Skin epidermis (tissue), 12 donors: Measurements from ENCODE around the gene OTUD4.
"Not testable (repeated sequence)": the region's sequence is repeated elsewhere in the genome, so short reads cannot be mapped to it uniquely, and the experiment has no call there.

ENCODE experiments used
- H3K27ac ChIP-seq, 21 experiments: fragments of 200-600 bp; sonication (generic) in 11 of 21; one replicate each; pipeline ENCODE4 v1.5.0; 2020; ENCODE audit warnings: mild to moderate bottlenecking in 3 of 21, inconsistent platforms in 2 of 21, moderate library complexity in 2 of 21
- H3K4me3 ChIP-seq, 7 experiments: fragments of 200-600 bp; sonication (generic) in 2 of 7; one replicate each; pipeline ENCODE4 v1.5.0; 2020; ENCODE audit warnings: inconsistent platforms in 2 of 7, mild to moderate bottlenecking in 2 of 7, moderate library complexity in 1 of 7

The OTUD4 gene

GRCh38 chr4:145179861-145180297, 510 bp downstream of the OTUD4 start:
- Histone ChIP-seq H3K27ac (peak overlapping the region; percentile 78 to 99 (median 97)), H3K4me3 (peak overlapping the region; percentile 62 to 97 (median 79))

- Histone ChIP-seq H3K4me3 (peak overlapping the region; percentile 62 to 97 (median 79)), H3K27ac (peak overlapping the region; percentile 78 to 99 (median 97))
Measured at GRCh38 chr4:145179281-145179860, 1.0 kb downstream of the OTUD4 start.

GRCh38 chr4:145178740-145179280, 1.6 kb downstream of the OTUD4 start:
- H3K4me3 ChIP-seq = peak overlapping the region; percentile 62 to 97 (median 79)
- H3K27ac ChIP-seq = peak overlapping the region in 20 of 21 experiments; percentile 78 to 99 (median 97)

GRCh38 chr4:145177906-145178538, 2.4 kb downstream of the OTUD4 start:
- peak overlapping the region; percentile 62 to 97 (median 79) for H3K4me3 ChIP-seq
- H3K27ac ChIP-seq = peak overlapping the region in 18 of 21 experiments; percentile 12 to 99 (median 97)

GRCh38 chr4:145177511-145177905, 2.9 kb downstream of the OTUD4 start:
- Histone ChIP-seq H3K4me3 (peak overlapping the region in 4 of 7 experiments; percentile 14 to 97 (median 75)), H3K27ac (peak overlapping the region in 17 of 21 experiments; percentile 12 to 99 (median 97))

- H3K4me3 ChIP-seq = peak overlapping the region in 2 of 7 experiments; percentile 14 to 79
- peak overlapping the region in 12 of 21 experiments; percentile 12 to 99 (median 97) for H3K27ac ChIP-seq
Measured at GRCh38 chr4:145176641-145177432, 3.6 kb downstream of the OTUD4 start.

- no peak overlapping the region for H3K27ac ChIP-seq
- H3K4me3 ChIP-seq = no peak overlapping the region
Measured at GRCh38 chr4:145171911-145172310, 8.5 kb downstream of the OTUD4 start.

- Histone ChIP-seq H3K27ac (no peak overlapping the region), H3K4me3 (no peak overlapping the region)
Measured at GRCh38 chr4:145170223-145170622, 10.2 kb downstream of the OTUD4 start.

GRCh38 chr4:145168581-145169187, 11.7 kb downstream of the OTUD4 start:
- no peak overlapping the region for H3K4me3 ChIP-seq
- H3K27ac ChIP-seq = no peak overlapping the region

- Histone ChIP-seq H3K27ac (no peak overlapping the region), H3K4me3 (no peak overlapping the region)
Measured at GRCh38 chr4:145167887-145168286, 12.5 kb downstream of the OTUD4 start.

GRCh38 chr4:145161549-145161948, 18.8 kb downstream of the OTUD4 start:
- no peak overlapping the region for H3K27ac ChIP-seq
- H3K4me3 ChIP-seq = no peak overlapping the region

GRCh38 chr4:145156986-145157385, 23.4 kb downstream of the OTUD4 start:
- H3K27ac ChIP-seq = no peak overlapping the region
- H3K4me3 ChIP-seq = no peak overlapping the region

- no peak overlapping the region for H3K4me3 ChIP-seq
- H3K27ac ChIP-seq = no peak overlapping the region
Measured at GRCh38 chr4:145155268-145155870, 25.0 kb downstream of the OTUD4 start.

- Histone ChIP-seq H3K27ac (no peak overlapping the region), H3K4me3 (no peak overlapping the region)
Measured at GRCh38 chr4:145154573-145154972, 25.8 kb downstream of the OTUD4 start.

GRCh38 chr4:145153904-145154298, 26.5 kb downstream of the OTUD4 start:
- Histone ChIP-seq H3K4me3 (no peak overlapping the region), H3K27ac (no peak overlapping the region)

GRCh38 chr4:145153181-145153903, 27.0 kb downstream of the OTUD4 start:
- Histone ChIP-seq H3K27ac (no peak overlapping the region), H3K4me3 (no peak overlapping the region)

GRCh38 chr4:145148980-145149379, 31.4 kb downstream of the OTUD4 start:
- Histone ChIP-seq H3K27ac (no peak overlapping the region), H3K4me3 (no peak overlapping the region)

GRCh38 chr4:145136219-145136618, 44.2 kb downstream of the OTUD4 start:
- not testable (repeated sequence) for H3K27ac ChIP-seq, H3K4me3 ChIP-seq
